ENCODE data around the gene TRPC1.

DNA sequence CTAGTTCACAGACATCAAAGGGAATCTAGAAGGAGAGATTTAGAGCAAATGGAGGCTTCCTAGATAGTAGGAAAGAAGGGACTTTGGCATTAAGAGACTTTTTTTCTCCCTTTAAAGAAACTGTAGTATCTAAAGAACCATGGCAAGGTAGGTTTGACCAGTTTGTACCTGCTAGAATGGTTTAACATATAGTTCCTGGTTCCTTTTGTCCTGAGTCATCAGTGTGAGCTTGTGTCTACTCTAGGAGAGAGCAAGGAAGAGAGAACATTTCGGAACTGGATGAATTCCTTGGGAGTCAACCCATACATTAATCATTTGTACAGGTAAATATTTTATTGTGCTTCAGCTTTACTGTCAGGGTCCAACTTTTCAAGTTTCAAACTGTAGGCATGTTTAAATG is 29.6 kb upstream of the TRPC1 start:
- TF ChIP-seq POLR2A (IDR thresholded peaks at IDR 0.05) = no peak
- TF ChIP-seq, protein P1, sequence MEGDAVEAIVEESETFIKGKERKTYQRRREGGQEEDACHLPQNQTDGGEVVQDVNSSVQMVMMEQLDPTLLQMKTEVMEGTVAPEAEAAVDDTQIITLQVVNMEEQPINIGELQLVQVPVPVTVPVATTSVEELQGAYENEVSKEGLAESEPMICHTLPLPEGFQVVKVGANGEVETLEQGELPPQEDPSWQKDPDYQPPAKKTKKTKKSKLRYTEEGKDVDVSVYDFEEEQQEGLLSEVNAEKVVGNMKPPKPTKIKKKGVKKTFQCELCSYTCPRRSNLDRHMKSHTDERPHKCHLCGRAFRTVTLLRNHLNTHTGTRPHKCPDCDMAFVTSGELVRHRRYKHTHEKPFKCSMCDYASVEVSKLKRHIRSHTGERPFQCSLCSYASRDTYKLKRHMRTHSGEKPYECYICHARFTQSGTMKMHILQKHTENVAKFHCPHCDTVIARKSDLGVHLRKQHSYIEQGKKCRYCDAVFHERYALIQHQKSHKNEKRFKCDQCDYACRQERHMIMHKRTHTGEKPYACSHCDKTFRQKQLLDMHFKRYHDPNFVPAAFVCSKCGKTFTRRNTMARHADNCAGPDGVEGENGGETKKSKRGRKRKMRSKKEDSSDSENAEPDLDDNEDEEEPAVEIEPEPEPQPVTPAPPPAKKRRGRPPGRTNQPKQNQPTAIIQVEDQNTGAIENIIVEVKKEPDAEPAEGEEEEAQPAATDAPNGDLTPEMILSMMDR (IDR thresholded peaks at IDR 0.05) = no peak
